ENCODE data around the gene DPH2. TPM values are rescaled to one million over a fixed set of nuclear protein-coding genes. Genes with fewer than 3 reads are reported as not detected.

Gene DPH2
- total RNA-seq, 2 experiments from 2014 or later: 29.6 to 34.1 TPM

- no peak for ATAC-seq
- CTCF ChIA-PET: interaction anchor here (1.3 to 12.8 kb wide), 4 partner anchors 9 to 172 kb away, joined by 3 to 307 read pairs (median 3); no protein-coding TSS in a partner anchor
- peaks cover 11% of the 10 kb centered on the region for H3K27me3 Mint-ChIP-seq
- peaks cover 1% of the 10 kb centered on the region for H3K36me3 Mint-ChIP-seq (ENCODE audit: low read depth)
- no peaks in the 10 kb centered on the region for H3K9me3 Mint-ChIP-seq
- no peak for DNase-seq
- no peak for TF ChIP-seq CTCF (IDR thresholded peaks at IDR 0.05)
- no peak overlapping the region for H3K4me3 Mint-ChIP-seq
- peaks cover 10% of the 10 kb centered on the region for H3K4me1 Mint-ChIP-seq (ENCODE audit: low read depth)
- H3K27ac Mint-ChIP-seq: no peak overlapping the region
- POLR2A ChIA-PET: no interaction called here
- intact Hi-C loops (cut with micrococcal nuclease): no loop called here
Measured at GRCh38 chr1:43938892-43939587, 30.8 kb upstream of the DPH2 start.

- DNase-seq (no peak), ATAC-seq (no peak)
- H3K9me3 Mint-ChIP-seq: no peaks in the 10 kb centered on the region
- no peak for TF ChIP-seq CTCF (IDR thresholded peaks at IDR 0.05)
- intact Hi-C loops (cut with micrococcal nuclease): no loop called here
- peaks cover 14% of the 10 kb centered on the region for H3K4me1 Mint-ChIP-seq (ENCODE audit: low read depth)
- H3K27me3 Mint-ChIP-seq: no peaks in the 10 kb centered on the region
- H3K27ac Mint-ChIP-seq: no peak overlapping the region
- peaks cover 1% of the 10 kb centered on the region for H3K36me3 Mint-ChIP-seq (ENCODE audit: low read depth)
- CTCF ChIA-PET: interaction anchor here (1.1 to 8.8 kb wide), 5 partner anchors 7 to 413 kb away, joined by 3 to 185 read pairs (median 8); partner anchors contain the start of gene ARTN
- POLR2A ChIA-PET: no interaction called here
- H3K4me3 Mint-ChIP-seq: no peak overlapping the region
Measured at GRCh38 chr1:43942411-43942810, 27.4 kb upstream of the DPH2 start.

DNA sequence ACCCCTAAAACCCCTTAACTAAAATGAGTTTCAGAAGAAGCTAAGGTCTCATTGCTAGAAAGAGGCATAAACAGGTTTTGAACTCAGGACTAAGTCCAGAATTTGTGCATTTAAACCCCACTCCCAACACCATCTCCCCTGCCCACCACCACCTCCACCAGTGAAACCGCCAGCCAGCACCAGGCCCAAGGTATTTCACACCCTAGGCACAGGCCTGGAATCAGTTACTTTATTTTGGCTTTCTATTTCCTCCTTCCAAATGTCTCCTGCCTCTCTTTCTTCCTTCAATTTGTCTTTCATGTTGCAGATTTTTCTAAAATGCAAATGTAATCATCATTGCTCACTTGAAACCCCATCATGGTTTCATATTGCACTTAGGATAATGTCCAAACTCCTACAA, 24.9 kb upstream of the DPH2 start:
- H3K4me3 Mint-ChIP-seq: peak overlapping the region; percentile 94
- H3K27me3 Mint-ChIP-seq: no peaks in the 10 kb centered on the region
- H3K4me1 Mint-ChIP-seq (ENCODE audit: low read depth): peaks cover 28% of the 10 kb centered on the region
- peak overlapping the region; percentile 13 for H3K27ac Mint-ChIP-seq
- POLR2A ChIA-PET: interaction anchor here (0.6 kb wide), 3 partner anchors 15 to 578 kb away, joined by 3 read pairs; no protein-coding TSS in a partner anchor
- H3K9me3 Mint-ChIP-seq: no peaks in the 10 kb centered on the region
- intact Hi-C loops (cut with micrococcal nuclease): no loop called here
- CTCF ChIA-PET: interaction anchor here (1.5 to 8.8 kb wide), 7 partner anchors 10 to 415 kb away, joined by 5 to 185 read pairs (median 8); partner anchors contain the start of genes ARTN and ST3GAL3
- DNase-seq (no peak), ATAC-seq (no peak)
- TF ChIP-seq CTCF (IDR thresholded peaks at IDR 0.05): no peak
- H3K36me3 Mint-ChIP-seq (ENCODE audit: low read depth): no peaks in the 10 kb centered on the region

- no peak for ATAC-seq
- peaks cover 33% of the 10 kb centered on the region for H3K4me1 Mint-ChIP-seq (ENCODE audit: low read depth)
- peak overlapping the region; percentile 94 for H3K4me3 Mint-ChIP-seq
- peak overlapping the region; percentile 90 for H3K27ac Mint-ChIP-seq
- H3K9me3 Mint-ChIP-seq: no peaks in the 10 kb centered on the region
- TF ChIP-seq CTCF (IDR thresholded peaks at IDR 0.05): no peak
- no peaks in the 10 kb centered on the region for H3K27me3 Mint-ChIP-seq
- ChIA-PET CTCF (interaction anchor here (0.7 to 8.8 kb wide), 14 partner anchors 11 to 416 kb away, joined by 3 to 185 read pairs (median 6); partner anchors contain the start of genes ARTN, ATP6V0B, PTPRF and ST3GAL3), POLR2A (interaction anchor here (0.7 to 1.7 kb wide), 4 partner anchors 9 to 492 kb away, joined by 3 to 8 read pairs (median 3); partner anchors contain the start of gene HYI)
- intact Hi-C loops (cut with micrococcal nuclease): no loop called here
- no peaks in the 10 kb centered on the region for H3K36me3 Mint-ChIP-seq (ENCODE audit: low read depth)
- no peak for DNase-seq
Measured at GRCh38 chr1:43945674-43946235, 24.1 kb upstream of the DPH2 start.

Data from activated CD8-positive, alpha-beta T cell treated with anti-CD3 and anti-CD28 coated beads for 36 hours (primary cell).